ENCODE data around the gene PGK1.
"Not testable (repeated sequence)": the region's sequence is repeated elsewhere in the genome, so short reads cannot be mapped to it uniquely, and the experiment has no call there.

The PGK1 gene

DNA sequence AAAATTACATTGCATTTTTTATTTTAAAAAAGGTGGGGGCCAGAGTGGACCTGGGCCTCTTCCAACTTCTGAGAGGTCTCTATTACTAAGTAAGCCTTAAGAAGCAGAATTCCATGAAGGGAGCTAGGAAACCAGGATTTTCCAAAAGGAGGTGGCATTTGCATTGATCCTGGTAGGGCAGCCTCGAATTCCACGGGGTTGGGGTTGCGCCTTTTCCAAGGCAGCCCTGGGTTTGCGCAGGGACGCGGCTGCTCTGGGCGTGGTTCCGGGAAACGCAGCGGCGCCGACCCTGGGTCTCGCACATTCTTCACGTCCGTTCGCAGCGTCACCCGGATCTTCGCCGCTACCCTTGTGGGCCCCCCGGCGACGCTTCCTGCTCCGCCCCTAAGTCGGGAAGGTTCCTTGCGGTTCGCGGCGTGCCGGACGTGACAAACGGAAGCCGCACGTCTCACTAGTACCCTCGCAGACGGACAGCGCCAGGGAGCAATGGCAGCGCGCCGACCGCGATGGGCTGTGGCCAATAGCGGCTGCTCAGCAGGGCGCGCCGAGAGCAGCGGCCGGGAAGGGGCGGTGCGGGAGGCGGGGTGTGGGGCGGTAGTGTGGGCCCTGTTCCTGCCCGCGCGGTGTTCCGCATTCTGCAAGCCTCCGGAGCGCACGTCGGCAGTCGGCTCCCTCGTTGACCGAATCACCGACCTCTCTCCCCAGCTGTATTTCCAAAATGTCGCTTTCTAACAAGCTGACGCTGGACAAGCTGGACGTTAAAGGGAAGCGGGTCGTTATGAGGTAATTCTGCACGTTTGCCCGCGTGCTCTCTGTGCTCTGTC lies at the start of gene PGK1:
PGK1 (plus strand) TSS at position 626 of the 824 bp plus-strand sequence; CDS start at position 719, 93 bp downstream.
- peak; percentile 87 for DNase-seq

GRCh38 chrX:78063687-78064086 lies 40.4 kb upstream of the PGK1 start:
- no peak for DNase-seq

DNA sequence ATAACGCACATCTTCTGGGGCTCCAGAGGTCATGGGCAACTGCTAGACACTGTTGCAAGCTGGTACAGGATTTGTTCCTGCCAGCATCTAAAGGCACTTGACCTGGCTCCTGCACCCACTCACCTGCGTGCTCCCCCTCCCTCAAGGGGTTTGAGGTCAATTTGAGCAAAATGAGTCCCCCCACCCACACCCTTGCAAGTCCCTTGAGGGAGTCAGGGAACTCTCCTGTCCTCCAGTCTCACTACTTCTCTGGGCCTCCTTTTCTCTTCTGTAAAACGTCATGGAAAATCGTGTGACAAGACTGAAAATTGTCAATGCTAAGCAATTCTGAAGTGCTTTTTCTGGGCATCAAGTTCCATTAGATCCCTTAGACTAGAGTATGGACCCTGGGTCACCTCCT lies 39.9 kb upstream of the PGK1 start:
- DNase-seq, result no peak

- DNase-seq, result not testable (repeated sequence)
Measured at GRCh38 chrX:78064698-78065601, 39.1 kb upstream of the PGK1 start.

- DNase-seq, result no peak
Measured at GRCh38 chrX:78066110-78066509, 37.9 kb upstream of the PGK1 start.

DNA sequence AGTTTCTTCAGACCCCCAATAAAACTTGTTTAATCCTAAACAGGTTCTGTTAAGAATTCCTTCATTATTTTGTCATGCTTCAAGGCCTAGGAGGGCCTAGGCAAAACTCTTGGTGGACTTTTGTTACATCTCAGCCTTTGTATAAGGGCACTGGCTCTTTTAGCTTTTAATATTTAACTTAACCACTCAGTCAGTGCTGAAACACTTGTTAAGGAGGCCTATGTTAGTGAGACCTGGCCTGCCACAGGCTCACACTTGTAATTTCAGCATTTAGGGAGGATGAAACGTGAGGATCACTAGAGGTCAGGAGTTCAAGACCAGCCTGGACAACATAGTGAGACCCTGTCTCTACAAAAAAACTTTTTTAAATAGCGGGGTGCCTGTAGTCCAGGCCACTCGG lies 32.7 kb upstream of the PGK1 start:
- DNase-seq, result no peak

DNA sequence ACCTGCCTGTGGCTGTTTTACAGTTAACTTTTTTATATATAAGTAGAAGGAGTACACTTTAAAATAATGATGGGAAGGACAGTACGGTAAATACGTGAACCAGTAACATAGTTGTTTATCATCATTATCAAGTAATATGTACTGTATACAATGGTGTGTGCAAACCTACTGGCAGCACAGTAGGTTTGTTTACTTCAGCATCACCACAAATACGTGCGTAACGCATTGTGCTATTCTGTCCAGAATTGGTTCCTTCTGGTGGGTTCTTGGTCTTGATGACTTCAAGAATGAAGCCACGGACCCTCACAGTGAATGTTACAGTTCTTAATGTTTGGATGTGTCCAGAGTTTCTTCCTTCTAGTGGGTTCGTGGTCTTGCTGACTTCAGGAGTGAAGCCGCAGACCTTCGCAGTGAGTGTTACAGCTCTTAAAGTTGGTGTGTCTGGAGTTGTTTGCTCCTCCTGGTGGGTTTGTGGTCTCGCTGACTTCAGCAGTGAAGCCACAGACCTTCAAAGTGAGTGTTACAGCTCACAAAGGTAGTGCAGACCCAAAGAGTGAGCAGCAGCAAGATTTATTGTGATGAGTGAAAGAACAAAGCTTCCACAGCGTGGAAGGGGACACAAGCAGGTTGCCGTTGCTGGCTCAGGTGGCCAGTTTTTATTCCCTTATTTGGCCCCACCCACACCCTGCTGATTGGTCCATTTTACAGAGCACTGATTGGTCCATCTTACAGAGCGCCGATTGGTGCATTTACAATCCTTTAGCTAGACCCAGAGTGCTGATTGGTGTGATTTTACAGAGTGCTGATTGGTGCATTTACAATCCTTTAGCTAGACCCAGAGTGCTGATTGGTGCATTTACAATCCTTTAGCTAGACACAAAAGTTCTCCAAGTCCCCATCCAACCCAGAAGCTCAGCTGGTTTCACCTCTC lies 30.6 kb upstream of the PGK1 start:
- DNase-seq, result not testable (repeated sequence)

- DNase-seq, result no peak
Measured at GRCh38 chrX:78074088-78074487, 30.0 kb upstream of the PGK1 start.

GRCh38 chrX:78075787-78076389 lies 28.2 kb upstream of the PGK1 start:
- no peak for DNase-seq

- not testable (repeated sequence) for DNase-seq
Measured at GRCh38 chrX:78081413-78081812, 22.6 kb upstream of the PGK1 start.

- DNase-seq, result peak; percentile 51
Measured at GRCh38 chrX:78092296-78092695, 11.8 kb upstream of the PGK1 start.

GRCh38 chrX:78098108-78098507 lies 5.9 kb upstream of the PGK1 start:
- DNase-seq, result no peak

DNA sequence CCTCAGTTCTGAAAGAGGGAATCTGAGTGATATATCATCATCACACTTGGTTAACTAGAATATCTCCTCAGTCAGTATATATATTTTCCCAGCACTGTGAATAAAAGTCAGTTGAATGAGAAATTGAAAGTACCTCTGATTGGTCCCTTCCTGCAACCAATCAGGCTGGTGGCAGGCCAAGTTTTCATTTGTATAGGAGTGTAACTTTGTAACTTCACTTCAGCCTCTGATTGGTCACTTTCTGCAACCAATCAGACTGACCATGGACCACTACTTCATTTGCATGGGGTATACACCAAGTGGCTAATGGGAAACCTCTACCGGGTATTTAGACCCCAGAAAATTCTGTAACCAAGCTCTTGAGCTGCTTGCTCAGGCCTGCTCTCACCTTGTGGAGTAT lies 2.0 kb upstream of the PGK1 start:
- DNase-seq, result no peak

DNA sequence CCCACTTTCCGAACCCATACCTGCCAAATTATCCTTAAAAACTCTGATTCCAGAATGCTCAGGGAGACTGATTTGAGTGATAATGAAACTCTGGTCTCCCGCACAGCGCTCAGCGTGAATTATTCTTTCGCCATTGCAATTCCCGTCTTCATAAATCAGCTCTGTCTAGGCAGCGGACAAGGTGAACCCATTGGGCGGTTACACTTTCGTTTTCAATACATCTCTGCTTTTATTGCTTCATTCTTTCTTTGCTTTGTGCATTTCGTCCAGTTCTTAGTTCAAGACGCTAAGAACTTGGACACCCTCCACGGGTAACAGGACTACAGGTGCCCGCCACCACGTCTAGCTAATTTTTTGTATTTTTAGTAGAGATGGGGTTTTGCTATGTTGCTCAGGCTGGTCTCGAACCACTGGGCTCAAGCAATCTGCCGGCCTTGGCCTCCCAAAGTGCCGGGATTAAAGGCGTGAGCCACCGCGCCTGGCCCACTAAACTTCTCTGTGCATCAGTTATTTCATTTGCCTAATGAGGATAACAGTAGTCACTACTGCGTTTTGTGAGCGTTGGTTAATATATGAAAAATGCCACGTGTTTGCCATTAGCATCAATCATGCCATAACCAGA lies 936 bp upstream of the PGK1 start:
- no peak for DNase-seq

- DNase-seq, result no peak
Measured at GRCh38 chrX:78104447-78105176, 564 bp downstream of the PGK1 start.

DNA sequence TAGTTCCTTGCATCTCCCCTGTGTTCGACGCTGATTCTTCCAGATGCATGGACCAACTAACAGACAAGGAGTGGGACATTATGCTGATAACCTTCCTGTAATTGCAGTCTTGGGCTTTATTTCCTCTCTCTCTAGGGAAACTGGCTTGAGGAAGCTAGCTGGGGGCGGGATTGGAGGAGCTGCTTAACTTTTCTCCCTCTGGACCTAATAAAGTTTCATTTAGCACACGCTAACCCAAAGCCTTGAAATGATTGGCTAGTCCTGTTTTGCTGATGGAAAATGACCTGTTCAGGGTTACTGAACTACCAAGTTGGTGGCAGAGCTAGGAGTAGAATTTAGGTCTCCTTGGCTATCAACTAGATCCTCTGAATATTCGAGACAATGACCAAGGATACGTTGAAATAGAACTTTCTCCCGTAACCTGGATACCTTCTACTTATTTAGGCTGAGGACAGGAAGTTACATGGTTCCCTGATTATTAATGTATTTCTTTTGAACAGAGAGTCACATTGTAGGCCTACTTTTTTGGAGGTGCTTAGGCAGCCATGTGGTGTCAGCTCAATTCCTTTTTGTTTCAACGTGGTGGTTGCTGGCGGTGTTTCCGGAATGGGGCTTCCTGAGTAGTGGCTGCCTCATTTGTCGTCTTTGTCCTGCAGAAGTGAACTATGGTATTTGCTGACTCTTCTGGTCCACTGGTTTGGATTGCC lies 2.0 kb downstream of the PGK1 start:
- DNase-seq, result no peak

DNA sequence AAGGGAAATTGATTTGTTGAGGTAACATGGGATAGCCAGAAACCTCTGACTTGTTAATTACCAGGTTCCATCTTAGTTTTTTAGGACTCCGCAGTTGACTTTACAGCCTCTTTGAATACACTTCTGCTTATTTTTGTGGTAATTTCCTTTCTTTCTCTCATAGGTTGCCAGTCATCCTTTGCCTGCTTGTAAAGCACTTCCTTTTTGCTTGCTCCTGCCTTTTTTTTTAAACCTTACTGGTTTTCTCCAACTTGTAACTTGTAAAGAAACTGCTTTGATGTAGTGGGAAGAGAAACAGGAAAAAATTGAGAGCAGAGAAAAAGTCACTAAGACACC lies 2.6 kb downstream of the PGK1 start:
- no peak for DNase-seq

- DNase-seq, result no peak
Measured at GRCh38 chrX:78109458-78109857, 5.4 kb downstream of the PGK1 start.

GRCh38 chrX:78111140-78111931 lies 7.3 kb downstream of the PGK1 start:
- DNase-seq, result no peak

- DNase-seq, result no peak
Measured at GRCh38 chrX:78116365-78116764, 12.3 kb downstream of the PGK1 start.
